Right lung (tissue), 10 donors: ENCODE results near the gene ABHD16A. TPM values are rescaled to one million over a fixed set of nuclear protein-coding genes. Genes with fewer than 3 reads are reported as not detected.
A peak's percentile ranks its signal among the peaks of the same experiment; 100 is the strongest.

ENCODE experiments used
- DNase-seq, 2 donors: peaks; one replicate each; pipeline ENCODE4 v3.0.0-alpha.2; 2013
- long read RNA-seq, 8 donors: transcript quantifications; one replicate each; lab custom pipeline, GENCODE V29; 2026
- polyA plus RNA-seq, 5 donors: library from polyadenylated mRNA; unstranded; fragments of 120-200 nt; gene quantifications; one replicate each; pipeline versions ENCODE4 v1.2.1 to v1.2.3, GENCODE V29; 2013; ENCODE audit warnings: inconsistent platforms in 1 of 5, low replicate concordance in 1 of 5; ENCODE audit not compliant: insufficient read length in 5 of 5, insufficient read depth in 1 of 5

Gene ABHD16A
- polyA plus RNA-seq = 10 to 100 TPM; 48.7 to 64.2 (median 59.9) TPM
- long read RNA-seq, donor 1, transcript ABHD16A-201 (20 exons, 2,103 nt) = major isoform, 14 of 17 reads
- long read RNA-seq, donor 1, partial matches to known transcripts = 0 of 17 reads
- long read RNA-seq, donor 1, other reads (novel, unspliced or antisense) = 0 of 17 reads
- long read RNA-seq, donor 2, transcript ABHD16A-201 (20 exons, 2,103 nt) = major isoform, 5 of 6 reads
- long read RNA-seq, donor 2, partial matches to known transcripts = 0 of 6 reads
- long read RNA-seq, donor 2, other reads (novel, unspliced or antisense) = 0 of 6 reads
- long read RNA-seq, donor 3, transcript ABHD16A-201 (20 exons, 2,103 nt) = major isoform, 8 of 10 reads
- long read RNA-seq, donor 3, partial matches to known transcripts = 0 of 10 reads
- long read RNA-seq, donor 3, other reads (novel, unspliced or antisense) = 0 of 10 reads
- long read RNA-seq, donor 4, transcript ABHD16A-201 (20 exons, 2,103 nt) = major isoform, 8 of 8 reads
- long read RNA-seq, donor 4, partial matches to known transcripts = 0 of 8 reads
- long read RNA-seq, donor 4, other reads (novel, unspliced or antisense) = 0 of 8 reads
- long read RNA-seq, donor 5, transcript ABHD16A-201 (20 exons, 2,103 nt) = major isoform, 9 of 14 reads
- long read RNA-seq, donor 5, partial matches to known transcripts = 0 of 14 reads
- long read RNA-seq, donor 5, other reads (novel, unspliced or antisense) = 0 of 14 reads
- long read RNA-seq, donor 6, transcript ABHD16A-201 (20 exons, 2,103 nt) = major isoform, 15 of 17 reads
- long read RNA-seq, donor 6, partial matches to known transcripts = 0 of 17 reads
- long read RNA-seq, donor 6, other reads (novel, unspliced or antisense) = 0 of 17 reads
- long read RNA-seq, donor 7, transcript ABHD16A-201 (20 exons, 2,103 nt) = major isoform, 12 of 12 reads
- long read RNA-seq, donor 7, partial matches to known transcripts = 0 of 12 reads
- long read RNA-seq, donor 7, other reads (novel, unspliced or antisense) = 0 of 12 reads
- long read RNA-seq, donor 8, partial matches to known transcripts = 0 of 5 reads
- long read RNA-seq, donor 8, other reads (novel, unspliced or antisense) = 0 of 5 reads

DNA sequence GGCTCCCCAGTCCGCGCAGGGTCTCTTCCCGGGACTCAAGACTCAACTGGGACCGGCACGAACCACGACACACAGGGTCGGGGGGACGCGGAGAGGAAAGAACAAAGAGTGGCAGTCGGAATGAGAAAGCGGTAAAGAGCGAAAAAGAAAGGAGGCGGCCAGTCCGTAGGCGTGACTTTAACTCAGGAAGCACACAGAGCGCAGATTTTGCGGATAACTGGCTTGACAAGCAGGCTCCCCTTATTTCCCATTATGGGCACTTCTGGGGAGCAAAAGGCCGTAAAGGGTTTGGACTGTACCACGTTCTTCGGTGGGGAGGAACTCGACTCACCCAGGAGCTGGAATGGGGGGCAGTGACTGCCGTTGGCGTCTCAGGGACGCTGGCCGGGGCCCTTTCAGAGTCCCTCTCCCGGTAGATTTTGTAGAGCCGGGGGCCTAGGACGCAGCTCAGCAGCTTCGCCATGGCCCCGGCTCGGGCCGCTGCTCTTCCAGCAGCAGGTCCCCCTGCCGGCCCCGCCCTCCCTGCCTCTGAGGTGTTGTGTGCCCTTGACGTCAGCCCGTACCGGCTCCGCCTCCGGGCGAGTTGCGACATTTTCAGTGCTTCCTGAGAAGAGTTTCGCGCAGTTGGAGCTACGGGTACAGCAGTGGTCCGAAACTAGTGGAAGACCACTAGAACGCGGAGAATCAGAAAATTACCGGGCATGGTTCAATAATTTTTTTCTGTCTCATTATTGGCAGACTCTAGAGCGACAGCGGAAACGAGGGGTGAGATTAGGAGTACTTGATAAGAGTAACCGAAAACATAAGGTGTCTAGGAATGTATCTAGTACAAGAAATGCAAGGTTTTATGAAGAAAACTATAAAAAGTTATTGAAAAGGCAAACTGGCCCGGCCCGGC lies at the start of gene ABHD16A:
ABHD16A (minus strand) TSS at position 506 of the 898 bp plus-strand sequence; CDS start at position 463, 43 bp downstream.
- peak; percentile 99 for DNase-seq

DNA sequence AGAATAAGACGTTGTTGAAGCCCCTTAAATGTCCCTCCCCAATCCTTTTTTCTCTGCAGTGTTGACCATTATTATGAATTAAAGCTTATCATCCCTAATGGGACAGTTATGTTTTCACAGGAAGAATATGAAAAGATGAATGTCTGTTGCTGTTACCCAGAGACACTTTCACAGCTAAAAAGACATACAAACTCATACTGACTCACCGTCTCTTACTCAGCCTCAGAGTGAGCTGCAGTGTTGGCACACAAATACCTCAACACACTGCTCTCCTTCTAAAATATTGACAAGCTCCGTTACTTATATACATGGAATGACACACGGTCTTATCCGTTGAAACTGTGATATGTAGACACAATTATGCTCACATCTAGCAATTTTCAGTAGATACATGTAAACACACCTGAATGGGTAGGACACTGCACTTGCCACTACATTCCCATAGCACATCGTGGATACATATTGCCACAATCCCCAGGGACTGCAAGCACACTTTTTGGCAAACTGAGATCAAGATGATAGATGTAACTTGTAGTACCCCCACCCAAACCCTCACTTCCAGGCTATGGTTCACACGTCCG lies 49.7 kb upstream of the ABHD16A start:
- DNase-seq = no peak

GRCh38 chr6:31750411-31751022 lies 47.4 kb upstream of the ABHD16A start:
- no peak for DNase-seq

DNA sequence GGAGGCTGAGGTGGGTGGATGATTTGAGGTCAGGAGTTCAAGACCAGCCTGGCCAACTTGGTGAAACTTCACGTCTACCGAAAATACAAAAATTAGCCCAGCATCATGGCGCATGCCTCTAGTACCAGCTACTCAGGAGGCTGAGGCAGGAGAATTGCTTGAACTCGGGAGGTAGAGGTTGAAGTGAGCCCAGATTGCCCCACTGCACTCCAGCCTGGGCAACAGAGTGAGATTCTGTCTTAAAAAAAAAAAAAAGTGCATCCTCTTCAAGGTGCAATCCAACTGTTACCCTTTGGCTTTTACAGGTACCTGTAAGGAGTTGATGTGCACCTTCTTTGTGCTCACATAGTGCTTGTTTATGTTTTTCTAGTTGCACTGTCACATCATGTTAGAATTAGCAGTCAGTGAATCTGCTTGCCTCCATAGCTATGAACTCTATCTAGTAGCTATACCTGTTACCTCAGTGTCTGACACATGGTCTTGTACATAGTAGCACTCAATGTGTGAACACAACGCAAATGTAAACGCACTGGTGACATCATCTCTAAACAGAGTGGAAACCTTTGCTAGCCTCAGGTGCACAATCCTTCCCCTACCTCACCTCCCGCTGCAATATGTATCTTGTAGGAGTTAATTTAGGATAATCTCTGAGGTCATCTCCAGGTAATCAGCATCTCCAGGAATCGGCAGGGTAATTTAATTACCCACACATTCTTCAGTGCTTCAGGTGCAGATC lies 46.3 kb upstream of the ABHD16A start:
- DNase-seq = no peak

DNA sequence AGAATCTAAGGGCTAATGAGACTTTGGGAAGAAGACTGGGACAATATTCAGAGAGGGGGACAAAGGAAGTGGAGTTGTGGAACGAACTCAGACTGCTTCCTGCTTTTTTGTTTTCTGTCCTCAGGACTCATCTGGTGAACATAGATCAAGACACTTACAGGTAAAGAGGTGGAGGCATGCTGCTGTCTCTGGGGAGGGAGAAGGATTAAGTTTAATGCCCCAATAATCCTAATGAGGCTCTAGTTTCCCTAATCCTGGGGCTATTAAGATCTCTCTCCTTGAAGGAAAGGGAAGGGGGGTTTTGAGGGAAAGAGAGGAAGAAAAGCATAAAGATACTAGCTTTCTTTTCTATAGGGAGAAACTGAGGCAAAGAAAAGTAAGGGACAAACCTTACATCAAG lies 41.3 kb upstream of the ABHD16A start:
- no peak for DNase-seq

DNA sequence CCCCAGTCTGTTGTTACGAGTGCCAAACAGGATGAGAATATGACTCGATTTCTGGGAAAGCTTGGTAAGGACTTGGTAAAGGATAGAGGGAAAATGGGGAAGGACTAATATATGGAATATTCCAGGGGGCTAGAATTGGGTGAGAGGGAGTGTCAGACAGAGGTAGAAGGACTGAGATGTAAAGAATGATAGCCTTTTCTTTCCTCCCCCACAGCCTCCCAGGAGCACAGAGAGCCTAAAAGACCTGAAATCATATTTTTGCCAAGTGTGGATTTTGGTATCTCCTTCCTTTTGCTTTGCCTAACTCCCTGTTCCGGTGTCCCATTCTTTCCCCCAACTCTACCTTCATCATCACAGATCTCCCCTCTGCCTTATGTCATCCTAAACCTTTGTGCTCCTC lies 39.8 kb upstream of the ABHD16A start:
- DNase-seq = no peak

GRCh38 chr6:31741815-31742214 lies 38.7 kb upstream of the ABHD16A start:
- no peak for DNase-seq

DNA sequence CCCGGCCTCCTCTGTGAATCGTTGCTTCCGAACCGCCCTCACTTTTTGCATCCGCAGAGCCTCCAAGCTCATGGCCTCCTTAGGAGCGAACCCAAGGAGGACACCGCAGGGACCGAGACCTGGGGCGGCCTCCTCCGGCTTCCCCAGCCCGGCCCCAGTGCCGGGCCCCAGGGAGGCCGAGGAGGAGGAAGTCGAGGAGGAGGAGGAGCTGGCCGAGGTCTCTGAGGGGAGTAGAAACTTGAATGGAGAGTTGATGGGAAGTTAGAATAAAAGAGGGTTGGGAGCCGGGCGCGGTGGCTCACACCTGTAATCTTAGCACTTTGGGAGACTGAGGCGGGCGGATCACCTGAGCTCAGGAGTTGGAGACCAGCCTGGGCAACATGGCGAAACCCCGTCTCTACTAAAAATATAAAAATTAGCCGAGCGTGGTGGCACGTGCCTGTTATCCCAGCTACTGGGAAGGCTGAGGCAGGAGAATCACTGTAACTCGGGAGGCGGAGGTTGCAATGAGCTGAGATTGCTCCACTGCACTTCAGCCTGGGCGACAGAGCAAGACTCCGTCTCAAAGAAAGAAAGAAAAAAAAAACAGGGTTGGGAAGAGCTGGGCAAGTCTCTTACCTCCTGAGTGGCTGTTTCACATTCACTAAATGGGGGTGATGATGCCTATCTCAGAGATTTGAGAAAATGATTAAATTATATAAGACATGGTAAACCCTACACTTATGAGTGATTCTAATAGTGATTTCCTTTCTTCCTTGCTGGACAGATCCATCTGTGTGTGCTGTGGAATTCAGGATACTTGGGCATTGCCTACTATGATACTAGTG lies 37.5 kb upstream of the ABHD16A start:
- no peak for DNase-seq

- peak; percentile 98 to 99 for DNase-seq
Measured at GRCh38 chr6:31739639-31740396, 36.7 kb upstream of the ABHD16A start, which contains the start of gene MSH5. TSS of gene MSH5 (plus strand) at chr6:31740005. CDS start at chr6:31740467, 462 bp downstream.

- peak; percentile 69 to 78 for DNase-seq
Measured at GRCh38 chr6:31737991-31738979, 35.2 kb upstream of the ABHD16A start.

DNA sequence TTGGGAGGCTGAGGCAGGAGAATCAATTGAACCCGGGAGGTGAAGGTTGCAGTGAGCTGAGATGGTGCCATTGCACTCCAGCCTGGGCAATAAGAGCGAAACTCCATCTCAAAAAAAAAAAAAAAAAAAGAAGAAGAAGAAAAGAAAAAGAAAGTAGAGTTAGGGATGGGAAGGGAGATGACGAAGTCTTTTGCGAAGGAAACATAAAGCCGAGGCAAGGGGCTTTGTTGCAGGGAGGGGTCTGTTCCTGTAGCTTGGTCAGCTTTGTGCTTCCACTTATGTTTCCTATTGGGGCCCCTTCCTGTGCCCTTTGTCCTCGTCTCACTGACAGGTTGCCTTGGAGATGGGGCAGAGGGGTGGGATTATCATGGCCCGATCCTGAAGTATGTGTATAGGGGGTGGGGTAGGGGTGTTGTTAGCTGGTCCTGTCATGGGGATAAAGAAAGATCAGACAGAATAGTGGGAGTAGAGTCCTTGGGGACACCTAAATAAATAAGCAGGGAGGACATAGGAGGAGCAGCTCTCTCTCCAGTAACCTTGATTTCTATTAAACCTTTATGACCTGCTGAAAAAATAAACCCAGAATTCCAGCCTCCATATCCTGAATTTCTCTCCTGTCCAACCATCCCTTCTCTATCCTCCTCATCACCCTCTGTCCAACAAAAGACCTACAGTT lies 34.3 kb upstream of the ABHD16A start:
- peak in 1 of 2 donors; percentile 61 for DNase-seq

GRCh38 chr6:31736768-31737314 lies 33.7 kb upstream of the ABHD16A start:
- DNase-seq = no peak

- peak; percentile 75 to 82 for DNase-seq
Measured at GRCh38 chr6:31736021-31736767, 33.1 kb upstream of the ABHD16A start, which contains the start of gene CLIC1. TSS of gene CLIC1 (minus strand) at chr6:31736530. CDS start at chr6:31736300, 230 bp downstream.

DNA sequence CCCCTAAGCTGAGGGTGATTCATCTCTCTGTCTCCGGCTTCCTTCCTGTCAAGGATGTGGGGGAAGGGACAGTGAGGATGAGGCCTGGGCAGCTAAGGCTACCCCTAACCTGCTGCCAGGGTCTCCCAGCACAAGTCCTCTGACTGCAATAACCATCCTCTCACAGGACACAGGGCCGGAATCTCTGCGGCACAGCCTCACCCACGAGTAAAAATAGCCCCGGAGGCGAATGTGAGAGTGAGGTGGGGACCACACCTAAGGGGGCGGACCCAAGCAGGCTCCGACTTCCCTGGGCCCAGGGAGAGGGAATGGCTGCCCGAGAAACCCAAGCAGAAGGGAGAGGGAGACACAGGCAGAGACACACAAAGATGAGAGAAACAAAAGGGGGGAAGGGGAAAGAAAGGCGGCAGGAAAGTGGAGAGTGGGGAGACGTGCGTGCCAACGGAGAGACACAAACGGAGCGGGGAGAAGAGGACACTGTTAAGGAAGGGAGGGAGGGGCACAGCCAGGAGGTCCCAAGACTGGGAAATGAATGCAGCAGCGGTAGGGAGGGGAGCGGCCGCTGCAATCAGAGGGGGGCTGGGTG lies 31.8 kb upstream of the ABHD16A start:
- DNase-seq = peak in 1 of 2 donors; percentile 42
